Renal cortex interstitium (tissue), 3 donors: ENCODE results near the gene TMPRSS13. TPM values are rescaled to one million over a fixed set of nuclear protein-coding genes. Genes with fewer than 3 reads are reported as not detected.

ENCODE experiments used
- polyA plus RNA-seq, 3 donors: library from polyadenylated mRNA; unstranded; fragments of 120-200 nt; gene quantifications; one replicate each; pipeline ENCODE4 v1.2.1, GENCODE V29; 2013; ENCODE audit not compliant: insufficient read length in 3 of 3

Gene TMPRSS13
- polyA plus RNA-seq, 3 donors = 0.53 to 1.4 (median 0.57) TPM

Other genes with a start within 250 kb of the TMPRSS13 start
- gene DSCAML1, start 132.2 kb downstream of the TMPRSS13 start, polyA plus RNA-seq = 1 to 10 TPM; 2.7 to 4.4 (median 3.0) TPM
- 100 to 1,000 TPM; 363 to 550 (median 455) TPM for gene FXYD2, start 104.7 kb downstream of the TMPRSS13 start, polyA plus RNA-seq
- 100 to 1,000 TPM; 116 to 131 (median 122) TPM for gene FXYD6, start 52.7 kb downstream of the TMPRSS13 start, polyA plus RNA-seq
- gene IL10RA, start 57.0 kb upstream of the TMPRSS13 start, polyA plus RNA-seq = 1 to 10 TPM; 2.2 to 4.5 (median 3.1) TPM
- 10 to 100 TPM; 20.1 to 46.6 (median 25.6) TPM for gene TMPRSS4, start 147.7 kb upstream of the TMPRSS13 start, polyA plus RNA-seq
- gene SMIM35, start 157.6 kb upstream of the TMPRSS13 start, polyA plus RNA-seq = under 1 TPM; 0.09 to 0.21 (median 0.11) TPM
- gene SCN4B, start 223.4 kb upstream of the TMPRSS13 start, polyA plus RNA-seq = 1 to 10 TPM; 1.1 to 1.6 (median 1.2) TPM
- gene SCN2B, start 247.2 kb upstream of the TMPRSS13 start, polyA plus RNA-seq = 1 to 10 TPM; 3.5 to 5.3 (median 3.9) TPM